Body of pancreas (tissue), 4 donors: ENCODE measurements around the gene CFC1B. TPM values are rescaled to one million over a fixed set of nuclear protein-coding genes. Genes with fewer than 3 reads are reported as not detected.
"Not testable (repeated sequence)": the region's sequence is repeated elsewhere in the genome, so short reads cannot be mapped to it uniquely, and the experiment has no call there.

ENCODE experiments used
- ATAC-seq: fragments of 150-250 bp; one replicate; pipeline ENCODE4 v1.9.1; 2016
- DNase-seq, 4 donors: peaks; one replicate each; pipeline ENCODE4 v3.0.0-alpha.2; 2019
- H3K27ac ChIP-seq, 4 donors: fragments of 200-600 bp; sonication (generic); 1 replicate in 3 of 4; 2 replicates in 1 of 4; pipeline versions ENCODE4 v1.5.1 to v1.6.1; 2016 to 2019; ENCODE audit warnings: mild to moderate bottlenecking in 1 of 4, mixed read lengths in 1 of 4, moderate library complexity in 1 of 4
- H3K27me3 ChIP-seq, 2 donors: fragments of 200-600 bp; sonication (generic); one replicate each; pipeline ENCODE4 v1.6.0; 2016; ENCODE audit warnings: mild to moderate bottlenecking in 1 of 2
- H3K36me3 ChIP-seq, 2 donors: fragments of 200-600 bp; sonication (generic); replicated peaks in 1 of 2; 2 replicates each; pipeline ENCODE4 v1.5.1; 2016; ENCODE audit warnings: low read depth in 2 of 2; ENCODE audit not compliant: insufficient read depth in 1 of 2
- H3K4me1 ChIP-seq: fragments of 200-600 bp; sonication (generic); one replicate; pipeline ENCODE4 v1.6.0; 2016
- H3K4me3 ChIP-seq, 2 donors: fragments of 200-600 bp; sonication (generic); 1 replicate in 1 of 2; 2 replicates in 1 of 2; pipeline ENCODE4 v1.5.1; 2016 to 2019
- H3K9me3 ChIP-seq, 3 donors: fragments of 200-600 bp; sonication (generic); 1 replicate in 2 of 3; 2 replicates in 1 of 3; pipeline ENCODE4 v1.5.1; 2016
- WGBS, 2 donors: methylation state at CpG; one replicate each; pipeline ENCODE4 v1.1.5; 2017; 5-methylcytosine and 5-hydroxymethylcytosine counted together
- intact Hi-C: fragments of 100-400 bp; cut with DNase I; formaldehyde crosslinking; loops from one replicate; pipeline ENCODE4 v1.15.1; 2023
- total RNA-seq, 2 donors: library from RNA; depleted of rRNA; stranded (reverse); fragments of >200 nt; gene quantifications; one replicate each; pipeline ENCODE4 v1.1.0, GENCODE V29; 2016

The CFC1B gene
- total RNA-seq, result not detected

DNA sequence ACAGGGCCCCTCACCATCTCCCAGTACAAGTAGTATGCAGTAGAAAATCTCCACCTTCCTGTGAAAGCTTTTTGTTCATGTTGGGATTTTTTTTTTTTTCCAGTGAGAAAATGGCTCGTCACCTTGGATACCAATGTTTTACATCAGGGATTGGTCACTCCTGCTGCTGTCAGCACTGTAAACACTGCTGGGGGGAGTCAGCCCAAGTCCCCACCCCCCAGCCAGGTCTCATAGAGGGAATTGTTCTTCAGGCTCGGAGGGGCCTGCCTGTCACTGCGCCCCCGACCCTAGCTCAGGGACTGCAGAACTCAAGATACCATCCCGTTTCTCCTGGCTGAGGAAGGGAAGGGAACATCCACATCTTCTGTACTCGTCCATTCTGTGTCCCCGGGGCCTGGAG, at the start of gene CFC1B:
CFC1B (plus strand) TSS at position 231 of the 400 bp plus-strand sequence. CDS start 263 bp downstream, outside the sequence.
- intact Hi-C loops, H3K4me1 ChIP-seq, H3K27ac ChIP-seq, H3K4me3 ChIP-seq, H3K27me3 ChIP-seq, H3K9me3 ChIP-seq, DNase-seq, H3K36me3 ChIP-seq: not testable (repeated sequence)
- peak; percentile 30 for ATAC-seq
- WGBS, 2 donors, result no CpG with 5 or more reads among the region's 7 CpGs

DNA sequence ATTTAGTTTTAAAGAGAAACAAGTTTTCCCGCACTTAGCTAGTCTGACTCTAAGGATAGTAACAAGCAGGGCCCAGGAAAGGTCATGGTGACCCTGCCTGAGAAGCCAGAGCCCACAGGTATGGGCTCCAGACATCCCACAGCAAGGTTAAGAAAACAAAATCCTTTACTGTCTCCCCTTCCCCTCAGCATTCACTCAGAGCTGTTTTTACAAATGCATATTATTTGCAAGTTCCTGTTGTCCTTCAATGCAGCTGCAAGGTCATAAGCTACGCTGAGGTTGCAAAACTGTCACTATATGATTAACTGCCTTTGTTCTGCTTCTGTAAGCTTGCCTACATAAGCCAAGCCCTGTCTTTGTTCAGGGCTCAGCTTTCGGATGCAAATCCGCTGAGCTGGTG, 29.9 kb upstream of the CFC1B start:
- H3K36me3 ChIP-seq, H3K4me3 ChIP-seq, H3K4me1 ChIP-seq, ATAC-seq, H3K27ac ChIP-seq, DNase-seq, intact Hi-C loops, H3K27me3 ChIP-seq, H3K9me3 ChIP-seq: not testable (repeated sequence)
- 0 to 50% methylated on average over 1 to 3 of the region's 4 CpGs for WGBS, 2 donors

DNA sequence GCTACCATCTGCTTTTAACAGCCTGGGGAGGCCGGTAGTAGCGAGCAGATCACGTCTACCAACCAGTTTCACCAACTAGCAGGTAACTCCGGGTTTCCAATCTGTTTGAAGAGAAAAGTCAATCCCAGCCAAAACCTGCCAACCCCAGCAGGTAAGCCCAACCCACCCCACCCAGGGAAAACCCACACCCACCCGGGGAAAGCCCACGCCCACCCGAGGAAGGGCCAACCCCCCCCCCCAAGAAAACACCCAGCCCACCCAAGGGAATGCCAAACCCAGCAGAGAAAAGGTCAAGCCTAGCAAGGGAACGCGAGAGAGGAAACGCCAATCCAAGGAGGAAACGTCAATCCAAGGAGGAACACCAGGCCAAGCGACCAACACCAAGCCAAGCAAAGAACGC, 11.8 kb upstream of the CFC1B start, which contains the start of gene POTEI:
POTEI (minus strand) TSS at position 101 of the 400 bp plus-strand sequence; CDS start at position 8, 93 bp downstream.
- H3K9me3 ChIP-seq, ATAC-seq, DNase-seq, H3K36me3 ChIP-seq, H3K27ac ChIP-seq, intact Hi-C loops, H3K4me1 ChIP-seq, H3K27me3 ChIP-seq, H3K4me3 ChIP-seq: not testable (repeated sequence)
- WGBS, 2 donors, result no CpG with 5 or more reads among the region's 13 CpGs

GRCh38 chr2:130510807-130511746, 9.9 kb upstream of the CFC1B start:
- not testable (repeated sequence) for H3K27ac ChIP-seq, ATAC-seq

GRCh38 chr2:130511747-130512451, 9.1 kb upstream of the CFC1B start:
- H3K36me3 ChIP-seq, ATAC-seq, H3K9me3 ChIP-seq, intact Hi-C loops, H3K4me1 ChIP-seq, DNase-seq, H3K4me3 ChIP-seq, H3K27ac ChIP-seq, H3K27me3 ChIP-seq: not testable (repeated sequence)
- 73 to 80% methylated on average over 4 to 5 of the region's 17 CpGs for WGBS, 2 donors

More at GRCh38 chr2:130510807-130511746, 9.9 kb upstream of the CFC1B start:
- H3K4me3 ChIP-seq, DNase-seq, intact Hi-C loops, H3K27me3 ChIP-seq, H3K36me3 ChIP-seq, H3K9me3 ChIP-seq, H3K4me1 ChIP-seq: not testable (repeated sequence)
- WGBS, 2 donors, result 33% methylated on average over 1 of the region's 31 CpGs; no CpG with 5 or more reads in 1 of the 2 donors

- WGBS, 2 donors, result no CpG with 5 or more reads among the region's 12 CpGs
- not testable (repeated sequence) for H3K9me3 ChIP-seq
Observed at GRCh38 chr2:130518516-130519106, 2.4 kb upstream of the CFC1B start.

GRCh38 chr2:130522390-130522789, 1.4 kb downstream of the CFC1B start:
- WGBS, 2 donors, result no CpG with 5 or more reads among the region's 23 CpGs
- DNase-seq, H3K27me3 ChIP-seq, intact Hi-C loops, H3K4me3 ChIP-seq, ATAC-seq, H3K36me3 ChIP-seq, H3K9me3 ChIP-seq, H3K4me1 ChIP-seq, H3K27ac ChIP-seq: not testable (repeated sequence)

More at GRCh38 chr2:130518516-130519106, 2.4 kb upstream of the CFC1B start:
- intact Hi-C loops, H3K4me3 ChIP-seq, H3K27me3 ChIP-seq, H3K36me3 ChIP-seq, H3K27ac ChIP-seq, H3K4me1 ChIP-seq, ATAC-seq, DNase-seq: not testable (repeated sequence)

DNA sequence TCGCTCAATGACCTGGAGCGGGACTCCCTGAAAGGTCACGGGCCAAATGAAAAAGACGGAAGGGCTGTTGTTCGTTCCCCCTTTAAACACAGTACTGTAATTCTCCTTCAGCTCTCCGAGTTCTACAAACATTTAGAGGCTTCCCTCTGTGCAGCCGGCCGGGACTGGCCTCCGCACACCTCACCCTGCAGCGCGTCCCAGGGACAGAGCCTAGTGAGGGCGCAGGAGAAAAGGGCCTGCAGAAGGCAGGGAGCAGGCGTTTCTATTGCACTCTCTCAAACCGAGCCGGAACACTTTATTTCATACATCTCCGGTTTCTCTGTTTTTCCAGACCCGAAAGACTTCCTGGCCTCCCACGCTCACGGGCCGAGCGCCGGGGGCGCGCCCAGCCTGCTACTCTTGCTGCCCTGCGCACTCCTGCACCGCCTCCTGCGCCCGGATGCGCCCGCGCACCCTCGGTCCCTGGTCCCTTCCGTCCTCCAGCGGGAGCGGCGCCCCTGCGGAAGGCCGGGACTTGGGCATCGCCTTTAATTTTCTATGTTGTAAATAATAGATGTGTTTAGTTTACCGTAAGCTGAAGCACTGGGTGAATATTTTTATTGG, 6.4 kb downstream of the CFC1B start:
- H3K9me3 ChIP-seq, intact Hi-C loops, H3K27ac ChIP-seq, DNase-seq, H3K4me3 ChIP-seq, H3K36me3 ChIP-seq, H3K27me3 ChIP-seq, H3K4me1 ChIP-seq, ATAC-seq: not testable (repeated sequence)
- no CpG with 5 or more reads among the region's 40 CpGs for WGBS, 2 donors

DNA sequence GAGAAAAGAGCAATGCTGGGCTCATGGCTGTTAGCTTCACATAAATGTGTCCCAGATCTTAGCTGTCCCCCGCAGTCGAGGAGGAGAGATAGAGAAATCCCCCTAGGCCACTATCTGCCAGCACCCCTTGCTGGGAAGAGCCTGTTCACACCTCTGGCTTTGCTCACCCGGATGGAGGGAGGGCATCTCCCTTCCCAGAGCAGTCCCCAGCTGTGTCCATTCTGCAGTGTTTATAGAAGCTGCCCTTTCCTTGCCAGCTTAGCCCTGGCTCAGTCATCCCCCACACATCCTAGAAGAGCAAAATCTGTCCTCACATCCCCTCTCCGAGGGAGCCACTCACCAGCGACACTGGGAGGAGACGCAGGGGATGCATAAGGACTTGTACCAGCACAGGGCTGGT, 8.5 kb downstream of the CFC1B start:
- H3K9me3 ChIP-seq, DNase-seq, H3K27ac ChIP-seq, H3K4me1 ChIP-seq, intact Hi-C loops, H3K27me3 ChIP-seq, H3K36me3 ChIP-seq, H3K4me3 ChIP-seq, ATAC-seq: not testable (repeated sequence)
- WGBS, 2 donors, result no CpG with 5 or more reads among the region's 6 CpGs

DNA sequence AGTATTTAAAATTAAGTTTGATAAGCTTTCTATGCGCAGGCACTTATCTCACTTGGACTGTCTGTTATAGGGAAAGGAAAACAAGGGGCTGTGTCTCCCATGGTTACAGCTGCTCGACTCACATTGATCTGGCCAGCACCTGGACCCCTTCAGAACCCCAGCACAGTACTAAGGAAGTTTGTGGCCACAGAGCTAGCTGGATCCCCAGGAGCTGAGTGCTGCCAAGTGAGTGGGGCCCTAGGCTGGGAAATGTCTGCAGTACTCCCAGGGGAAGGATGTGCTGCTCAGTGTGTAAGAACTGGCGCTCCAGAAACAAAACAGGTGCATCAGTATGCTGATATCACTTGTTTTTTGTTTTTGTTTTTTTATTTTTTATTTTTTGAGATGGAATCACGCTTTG, 9.2 kb downstream of the CFC1B start:
- H3K36me3 ChIP-seq, DNase-seq, ATAC-seq, H3K4me1 ChIP-seq, H3K27me3 ChIP-seq, intact Hi-C loops, H3K4me3 ChIP-seq, H3K27ac ChIP-seq, H3K9me3 ChIP-seq: not testable (repeated sequence)
- no CpG with 5 or more reads among the region's 4 CpGs for WGBS, 2 donors

GRCh38 chr2:130531225-130531624, 10.2 kb downstream of the CFC1B start:
- H3K27me3 ChIP-seq, ATAC-seq, H3K9me3 ChIP-seq, H3K4me3 ChIP-seq, H3K27ac ChIP-seq, H3K4me1 ChIP-seq, DNase-seq, H3K36me3 ChIP-seq, intact Hi-C loops: not testable (repeated sequence)
- WGBS, 2 donors, result no CpG with 5 or more reads among the region's 5 CpGs
